Suprapubic skin (tissue), 4 donors: ENCODE measurements around the gene KIF4A. TPM values are rescaled to one million over a fixed set of nuclear protein-coding genes. Genes with fewer than 3 reads are reported as not detected.

Source experiments
- DNase-seq, 2 donors: peaks; one replicate each; pipeline ENCODE4 v3.0.0-alpha.2; 2019; ENCODE audit warnings: low spot score in 2 of 2
- H3K27ac ChIP-seq: fragments of 200-600 bp; sonication (generic); one replicate; pipeline ENCODE4 v1.5.1; 2019
- H3K27me3 ChIP-seq: fragments of 200-600 bp; sonication (generic); one replicate; pipeline ENCODE4 v1.5.1; 2019
- H3K36me3 ChIP-seq: fragments of 200-600 bp; sonication (generic); one replicate; pipeline ENCODE4 v1.5.1; 2019
- H3K4me1 ChIP-seq: fragments of 200-600 bp; sonication (generic); one replicate; pipeline ENCODE4 v1.5.1; 2019
- H3K4me3 ChIP-seq: fragments of 200-600 bp; sonication (generic); one replicate; pipeline ENCODE4 v1.5.1; 2019; ENCODE audit warnings: mild to moderate bottlenecking
- H3K9me3 ChIP-seq: fragments of 200-600 bp; sonication (generic); one replicate; pipeline ENCODE4 v1.5.1; 2019
- CTCF ChIP-seq, 2 donors: fragments of 200-600 bp in 1 of 2; fragments of 450-650 bp in 1 of 2; sonication (generic) in 1 of 2; IDR thresholded peaks; one replicate each; pipeline ENCODE4 v1.5.1; 2016 to 2019; ENCODE audit warnings: antibody characterized with exemption in 2 of 2, mild to moderate bottlenecking in 1 of 2, moderate library complexity in 1 of 2
- EP300 ChIP-seq: sonication (generic); formaldehyde crosslinking; IDR thresholded peaks from one replicate; pipeline ENCODE4 v1.6.1; 2017; ENCODE audit warnings: antibody characterized with exemption
- POLR2A ChIP-seq, 2 donors: fragments of 450-650 bp; IDR thresholded peaks; one replicate each; pipeline ENCODE4 v1.6.1; 2017; ENCODE audit warnings: antibody characterized with exemption in 2 of 2, mild to moderate bottlenecking in 2 of 2, moderate library complexity in 2 of 2
- POLR2AphosphoS5 ChIP-seq, 3 donors: sonication (generic); formaldehyde crosslinking; IDR thresholded peaks; one replicate each; pipeline ENCODE4 v1.6.1; 2017; ENCODE audit warnings: antibody characterized with exemption in 3 of 3
- WGBS: methylation state at CpG from one replicate; pipeline ENCODE4 v1.1.5; 2018; 5-methylcytosine and 5-hydroxymethylcytosine counted together
- total RNA-seq, 4 donors: library from RNA; depleted of rRNA; stranded (reverse); fragments of >200 nt; gene quantifications; one replicate each; pipeline ENCODE4 v1.1.0, GENCODE V29; 2016

KIF4A gene
- total RNA-seq, 4 donors from 2014 or later, result 1.4 to 2.3 (median 1.9) TPM

DNA sequence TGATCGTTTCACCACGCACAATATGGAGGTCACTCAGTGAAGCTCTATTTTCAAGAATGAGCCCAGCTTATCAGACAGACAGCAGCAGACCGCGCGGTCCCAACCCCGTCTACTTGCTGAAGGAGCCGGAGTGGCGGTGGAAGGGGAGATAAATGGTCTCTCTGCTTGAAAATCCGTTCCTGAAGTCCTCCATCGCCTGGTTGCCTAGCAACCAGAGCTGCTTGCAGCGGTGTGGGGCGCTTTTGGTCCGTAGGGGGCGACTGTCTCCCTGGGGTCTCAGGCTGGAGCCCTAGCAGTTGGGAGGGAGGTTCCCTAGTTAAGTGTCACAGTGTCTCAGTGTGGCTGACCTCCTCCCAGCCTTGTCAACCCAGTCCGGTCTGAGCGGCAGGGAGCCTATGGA is 146.4 kb downstream of the KIF4A start:
- 46% methylated on average over 16 of the region's 16 CpGs for WGBS
- Histone ChIP-seq H3K9me3 (no peaks in the 10 kb centered on the region), H3K27ac (no peak overlapping the region), H3K27me3 (no peaks in the 10 kb centered on the region), H3K4me3 (no peak overlapping the region), H3K36me3 (no peaks in the 10 kb centered on the region), H3K4me1 (peaks cover 9% of the 10 kb centered on the region)
- TF ChIP-seq CTCF (IDR thresholded peaks at IDR 0.05) (no peak), EP300 (no peak), POLR2A (IDR thresholded peaks at IDR 0.05) (no peak), POLR2AphosphoS5 (IDR thresholded peaks at IDR 0.05) (no peak)
- no peak for DNase-seq

DNA sequence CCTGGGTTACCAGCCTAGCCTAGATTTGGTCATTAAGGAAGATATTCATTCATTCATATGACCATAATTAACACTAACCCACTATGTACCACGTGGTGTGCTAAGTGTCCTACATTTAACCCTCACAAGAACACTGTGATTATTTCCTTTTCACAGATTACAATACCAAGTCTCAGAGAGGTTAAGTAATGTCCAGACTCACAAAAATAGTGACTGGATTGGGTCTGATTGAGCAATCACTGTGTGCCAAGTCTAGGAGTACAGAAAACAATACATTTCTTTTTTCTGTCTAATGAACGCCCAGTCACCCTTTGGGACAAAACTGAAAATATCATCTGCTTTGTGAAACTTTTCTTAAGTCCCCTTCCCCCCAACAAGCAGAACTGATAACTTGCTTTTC is 147.1 kb downstream of the KIF4A start:
- peaks cover 9% of the 10 kb centered on the region for H3K4me1 ChIP-seq
- no peaks in the 10 kb centered on the region for H3K36me3 ChIP-seq
- DNase-seq, result no peak
- TF ChIP-seq POLR2AphosphoS5 (IDR thresholded peaks at IDR 0.05), result no peak
- TF ChIP-seq POLR2A (IDR thresholded peaks at IDR 0.05), result no peak
- TF ChIP-seq CTCF (IDR thresholded peaks at IDR 0.05), result no peak
- TF ChIP-seq EP300, result no peak
- H3K27ac ChIP-seq, result no peak overlapping the region
- no peaks in the 10 kb centered on the region for H3K9me3 ChIP-seq
- WGBS, result 34% methylated on average over 2 of the region's 2 CpGs
- H3K27me3 ChIP-seq, result no peaks in the 10 kb centered on the region
- no peak overlapping the region for H3K4me3 ChIP-seq

GRCh38 chrX:70437921-70438665 is 148.2 kb downstream of the KIF4A start:
- H3K27me3 ChIP-seq, result no peaks in the 10 kb centered on the region

DNA sequence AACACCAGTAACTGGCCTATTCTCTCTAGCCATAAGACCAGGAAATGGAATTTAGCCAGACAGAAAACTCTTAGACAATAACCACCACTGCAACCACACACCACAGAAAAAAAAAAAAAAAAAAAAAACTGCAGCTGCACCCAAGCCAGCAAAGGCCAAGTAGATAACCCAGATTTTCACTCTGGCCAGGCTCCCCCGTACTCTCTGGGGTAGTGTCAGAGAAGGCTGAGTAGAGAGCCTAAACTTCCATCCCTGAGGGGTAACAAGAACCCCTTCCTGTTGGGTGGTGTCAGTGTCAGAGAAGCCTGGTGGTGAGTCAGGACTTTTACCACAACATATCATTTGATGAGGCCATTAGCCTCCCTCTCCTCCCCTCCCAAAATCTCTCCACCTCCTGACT is 149.1 kb downstream of the KIF4A start:
- TF ChIP-seq EP300, result no peak
- no peak for TF ChIP-seq POLR2AphosphoS5 (IDR thresholded peaks at IDR 0.05)
- no peak for TF ChIP-seq CTCF (IDR thresholded peaks at IDR 0.05)
- no peak for TF ChIP-seq POLR2A (IDR thresholded peaks at IDR 0.05)
- no peak for DNase-seq

More at GRCh38 chrX:70437921-70438665, 148.2 kb downstream of the KIF4A start:
- Histone ChIP-seq H3K4me3 (no peak overlapping the region), H3K4me1 (peaks cover 6% of the 10 kb centered on the region), H3K27ac (no peak overlapping the region), H3K9me3 (no peaks in the 10 kb centered on the region), H3K36me3 (no peaks in the 10 kb centered on the region)
- no peak for DNase-seq
- TF ChIP-seq POLR2A (IDR thresholded peaks at IDR 0.05) (no peak), EP300 (no peak), CTCF (IDR thresholded peaks at IDR 0.05) (no peak), POLR2AphosphoS5 (IDR thresholded peaks at IDR 0.05) (no peak)
- 67% methylated on average over 8 of the region's 8 CpGs for WGBS

DNA sequence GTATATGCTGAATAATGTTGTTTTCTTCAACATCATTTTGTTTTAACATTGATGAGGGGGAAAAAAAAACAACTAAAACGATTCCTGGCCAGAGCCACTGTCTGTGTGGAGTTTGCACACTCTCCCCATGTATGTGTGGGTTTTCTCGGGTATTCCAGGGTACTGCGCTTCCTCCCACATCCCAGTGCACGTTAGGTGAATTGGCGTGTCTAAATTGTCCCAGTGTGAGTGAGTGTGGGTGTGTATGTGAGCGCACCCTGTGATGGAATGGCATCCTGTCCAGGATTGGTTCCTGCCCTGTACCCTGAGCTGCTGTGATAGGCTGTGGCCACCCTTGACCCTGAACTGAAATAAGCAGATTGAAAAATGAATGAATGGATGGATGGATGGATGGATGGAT is 152.3 kb downstream of the KIF4A start:
- Histone ChIP-seq H3K36me3 (no peaks in the 10 kb centered on the region), H3K4me3 (no peak overlapping the region), H3K27ac (no peak overlapping the region), H3K9me3 (no peaks in the 10 kb centered on the region), H3K4me1 (peaks cover 5% of the 10 kb centered on the region), H3K27me3 (peaks cover 20% of the 10 kb centered on the region)
- 63% methylated on average over 6 of the region's 6 CpGs for WGBS
- TF ChIP-seq EP300, result no peak
- no peak for TF ChIP-seq CTCF (IDR thresholded peaks at IDR 0.05)
- no peak for TF ChIP-seq POLR2AphosphoS5 (IDR thresholded peaks at IDR 0.05)
- TF ChIP-seq POLR2A (IDR thresholded peaks at IDR 0.05), result no peak
- DNase-seq, result no peak

More for the DNA sequence above, 149.1 kb downstream of the KIF4A start:
- Histone ChIP-seq H3K36me3 (no peaks in the 10 kb centered on the region), H3K4me3 (no peak overlapping the region), H3K27me3 (peaks cover under 1% of the 10 kb centered on the region), H3K27ac (no peak overlapping the region), H3K4me1 (peaks cover 6% of the 10 kb centered on the region), H3K9me3 (no peaks in the 10 kb centered on the region)
- WGBS, result 35% methylated on average over 1 of the region's 1 CpG
